Fibroblast of lung (primary cell): ENCODE measurements around the gene INPP5K.

Experiments used
- CTCF ChIP-seq, 2 donors: IDR thresholded peaks in 1 of 2; conservative IDR thresholded peaks in 1 of 2; 1 replicate in 1 of 2; 2 replicates in 1 of 2; pipeline ENCODE4 v1.5.1; 2011 to 2012; ENCODE audit warnings: low read length in 2 of 2, control low read depth in 1 of 2, inconsistent platforms in 1 of 2, low read depth in 1 of 2, mild to moderate bottlenecking in 1 of 2
- EZH2 ChIP-seq: IDR thresholded peaks from 2 replicates; pipeline ENCODE4 v1.5.1; 2012; ENCODE audit warnings: low read length, control low read depth, mild to moderate bottlenecking; ENCODE audit errors: missing control alignments

- TF ChIP-seq CTCF (conservative IDR thresholded peaks at IDR 0.05 in 1 of 2, IDR thresholded peaks at IDR 0.05 in 1 of 2; ENCODE audit: low read depth in 1 of 2, low read length in 2 of 2) (no peak), EZH2 (no peak)
Measured at GRCh38 chr17:1461198-1461944, 55.0 kb downstream of the INPP5K start.
